ENCODE measurements around the gene NUFIP2.
"Not testable (repeated sequence)": the region's sequence is repeated elsewhere in the genome, so short reads cannot be mapped to it uniquely, and the experiment has no call there.

NUFIP2 gene

DNA sequence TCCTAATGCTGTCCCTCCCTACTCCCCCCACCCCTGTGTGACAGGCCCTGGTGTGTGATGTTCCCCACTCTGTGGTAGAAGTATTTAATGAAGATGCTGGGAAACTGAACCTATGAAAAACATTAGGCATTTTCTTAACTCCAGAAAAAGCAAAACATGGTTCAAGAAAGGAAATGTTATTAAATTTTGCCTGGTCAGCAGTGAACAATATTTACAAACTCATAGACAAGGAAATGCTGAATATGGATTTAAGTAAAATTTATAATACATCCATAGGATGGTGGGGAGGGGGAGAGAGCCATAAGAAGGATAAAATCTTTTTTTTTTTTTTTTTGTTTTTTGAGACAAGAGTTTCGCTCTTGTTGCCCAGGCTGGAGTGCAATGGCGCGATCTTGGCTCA is 58.0 kb downstream of the NUFIP2 start:
- no peak for DNase-seq

DNA sequence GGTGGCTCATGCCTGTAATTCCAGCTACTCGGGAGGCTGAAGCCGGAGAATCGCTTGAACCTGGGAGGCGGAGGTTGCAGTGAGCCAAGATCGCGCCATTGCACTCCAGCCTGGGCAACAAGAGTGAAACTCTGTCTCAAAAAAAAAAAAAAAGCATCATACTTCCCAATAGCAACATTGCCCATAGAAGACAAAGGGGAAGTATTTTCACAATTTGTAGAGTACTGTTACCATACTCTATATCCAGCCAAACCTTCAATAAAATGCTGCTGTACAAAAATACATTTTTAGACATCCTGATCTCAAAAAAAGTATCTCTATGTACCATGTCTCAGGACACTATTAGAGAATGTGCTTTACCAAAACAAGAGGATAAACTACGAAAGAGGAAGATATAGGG is 59.0 kb downstream of the NUFIP2 start:
- DNase-seq, result not testable (repeated sequence)

DNA sequence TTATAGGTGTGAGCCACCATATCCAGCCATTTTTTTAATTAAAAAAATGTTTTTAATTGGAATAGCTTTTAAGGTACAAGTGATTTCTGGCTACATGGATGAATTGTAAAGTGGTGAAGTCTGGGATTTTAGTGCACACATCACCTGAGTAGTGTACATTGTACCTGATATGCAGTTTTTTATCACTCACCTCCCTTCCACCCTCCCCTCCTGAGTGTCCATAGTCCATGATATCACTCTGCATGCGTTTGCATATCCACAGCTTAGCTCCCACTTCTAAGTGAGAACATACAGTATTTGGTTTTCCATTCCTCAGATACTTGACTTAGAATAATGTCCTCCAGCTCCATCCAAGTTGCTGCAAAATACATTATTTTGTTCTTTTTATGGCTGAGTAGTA is 60.6 kb downstream of the NUFIP2 start:
- no peak for DNase-seq

DNA sequence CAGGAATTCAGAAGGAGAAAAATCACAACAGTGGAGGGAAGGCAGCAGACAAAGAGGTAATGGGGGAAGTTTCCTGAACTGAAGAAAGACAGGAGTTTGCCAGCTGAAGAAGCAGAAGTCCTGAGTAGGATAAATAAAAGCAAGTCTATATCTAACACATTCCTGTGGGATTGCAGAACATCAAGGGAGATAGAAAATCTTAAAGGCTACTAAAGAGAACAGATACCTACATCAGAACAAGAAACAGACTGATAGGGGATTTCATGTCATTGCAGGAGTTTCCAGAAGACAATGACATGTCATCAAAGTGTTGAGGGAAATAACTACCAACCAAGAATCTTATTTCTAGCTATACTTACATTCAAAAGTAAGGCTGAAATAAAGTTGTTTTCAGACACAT is 68.6 kb downstream of the NUFIP2 start:
- DNase-seq, result no peak

DNA sequence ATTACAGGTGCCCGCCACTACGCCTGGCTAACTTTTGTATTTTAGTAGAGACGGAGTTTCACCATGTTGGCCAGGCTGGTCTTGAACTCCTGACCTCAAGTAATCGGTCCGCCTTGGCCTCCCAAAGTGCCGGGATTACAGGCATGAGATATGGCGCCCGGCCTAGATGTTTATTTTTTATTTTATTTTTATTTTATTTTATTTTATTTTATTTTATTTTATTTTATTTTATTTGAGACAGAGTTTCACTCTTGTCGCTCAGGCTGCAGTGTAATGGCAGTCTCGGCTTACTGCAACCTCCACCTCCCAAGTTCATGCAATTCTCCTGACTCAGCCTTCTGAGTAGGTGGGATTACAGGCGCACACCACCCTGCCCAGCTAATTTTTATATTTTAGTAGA is 72.6 kb downstream of the NUFIP2 start:
- not testable (repeated sequence) for DNase-seq

DNA sequence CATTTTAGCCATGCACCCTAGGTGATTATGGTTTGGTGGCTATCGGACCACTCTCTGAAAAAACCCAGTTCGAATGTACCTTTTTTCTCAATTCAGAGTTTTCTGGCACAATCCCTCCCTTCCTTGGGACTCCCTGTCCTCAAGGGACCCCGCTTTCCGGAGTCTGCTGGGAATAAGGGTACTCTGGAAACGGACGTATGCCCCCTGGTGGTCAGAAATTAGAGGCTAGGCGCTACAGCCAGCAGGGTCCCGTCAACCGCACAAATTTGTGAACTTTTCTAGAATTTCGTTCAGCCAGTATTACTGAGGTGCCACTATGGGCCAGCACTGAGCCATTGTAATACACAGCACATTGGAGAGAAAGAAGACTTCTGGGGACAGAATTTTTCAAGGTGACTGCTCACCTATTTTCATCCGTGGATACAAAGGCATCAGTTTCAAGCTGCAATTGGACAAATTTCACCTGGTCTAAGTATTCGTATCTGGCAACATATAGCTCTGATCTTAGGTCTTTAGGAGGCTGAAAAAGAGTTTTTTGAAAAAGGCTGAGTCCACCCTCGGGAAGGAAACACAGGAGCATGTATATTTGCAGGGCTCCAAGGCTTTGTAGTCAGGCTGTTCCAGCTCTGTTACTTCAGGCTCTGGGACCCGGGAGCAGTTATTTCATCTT is 74.4 kb downstream of the NUFIP2 start:
- peak; percentile 86 for DNase-seq

DNA sequence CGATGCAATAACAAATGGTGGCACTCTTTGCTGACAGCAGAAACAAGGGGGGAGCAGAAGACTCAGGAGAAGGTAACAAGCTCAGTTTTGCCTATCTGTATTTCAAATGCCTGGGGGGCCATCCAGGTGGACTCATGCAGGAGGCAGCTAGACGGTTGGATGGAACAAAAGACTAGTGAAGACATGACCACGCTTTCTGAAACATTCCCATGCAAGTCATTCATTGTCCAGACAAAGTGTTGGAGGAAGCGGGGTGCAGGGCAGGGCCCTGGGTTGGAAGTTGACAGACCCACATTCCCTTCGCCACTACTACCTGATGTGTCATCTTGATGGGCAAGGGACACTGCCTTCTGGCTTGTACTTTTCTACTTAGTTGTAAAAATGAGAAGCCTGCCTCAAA is 77.1 kb downstream of the NUFIP2 start:
- no peak for DNase-seq

DNA sequence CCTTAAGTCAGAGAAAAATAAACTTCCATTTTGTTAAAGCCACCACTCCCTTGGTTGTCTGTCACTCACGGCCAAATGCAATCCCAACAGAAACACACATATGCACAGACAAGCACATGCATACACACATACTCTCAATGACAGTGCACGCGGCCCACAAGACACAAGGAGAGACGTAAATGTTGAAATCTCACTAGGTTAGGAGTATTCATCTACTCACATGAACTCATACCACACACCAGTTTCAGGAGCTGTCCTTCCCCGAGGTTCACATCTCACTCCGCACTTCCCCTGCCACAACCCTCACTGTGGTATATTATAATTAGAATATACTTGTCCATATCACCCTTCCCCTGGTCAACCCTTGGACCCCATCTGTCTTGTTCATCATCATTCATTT is 77.8 kb downstream of the NUFIP2 start:
- DNase-seq, result no peak

DNA sequence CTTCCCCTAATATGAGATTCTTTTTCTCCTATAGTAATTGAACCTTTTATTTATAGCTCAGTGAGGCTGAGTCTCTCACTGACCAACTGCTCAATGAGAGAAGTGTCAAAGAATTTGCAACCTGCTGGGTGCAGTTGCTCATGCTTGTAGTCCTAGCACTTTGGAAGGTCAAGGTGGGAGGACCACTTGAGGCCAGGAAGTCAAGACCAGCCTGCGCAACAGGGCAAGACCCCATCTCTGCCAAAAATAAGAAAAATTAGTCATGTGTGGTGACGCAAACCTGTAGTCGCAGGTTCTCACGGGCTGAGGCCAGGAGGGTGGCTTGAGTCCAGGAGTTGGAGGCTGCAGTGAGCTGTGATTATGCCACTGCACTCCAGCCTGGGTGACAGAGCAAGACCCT is 78.2 kb downstream of the NUFIP2 start:
- no peak for DNase-seq

DNA sequence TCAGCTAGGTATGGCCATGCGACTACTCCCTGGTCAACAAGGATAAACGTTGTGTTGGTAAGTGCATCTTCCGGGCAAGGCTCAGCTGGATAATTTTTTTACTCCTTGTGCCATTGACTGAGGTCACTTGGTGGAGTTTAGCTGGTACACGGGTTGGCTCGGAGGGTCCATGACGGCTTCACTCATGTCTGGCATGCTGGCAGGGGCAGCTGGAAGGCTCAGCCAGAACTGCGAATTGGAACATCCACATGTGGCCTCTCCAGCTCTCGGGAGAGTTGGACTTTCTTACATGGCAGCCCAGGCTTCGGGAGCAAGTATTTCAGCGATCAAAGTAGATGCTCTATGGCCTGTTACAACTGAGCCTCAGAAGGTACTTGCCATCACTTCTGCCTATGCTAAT is 78.8 kb downstream of the NUFIP2 start:
- no peak for DNase-seq

DNA sequence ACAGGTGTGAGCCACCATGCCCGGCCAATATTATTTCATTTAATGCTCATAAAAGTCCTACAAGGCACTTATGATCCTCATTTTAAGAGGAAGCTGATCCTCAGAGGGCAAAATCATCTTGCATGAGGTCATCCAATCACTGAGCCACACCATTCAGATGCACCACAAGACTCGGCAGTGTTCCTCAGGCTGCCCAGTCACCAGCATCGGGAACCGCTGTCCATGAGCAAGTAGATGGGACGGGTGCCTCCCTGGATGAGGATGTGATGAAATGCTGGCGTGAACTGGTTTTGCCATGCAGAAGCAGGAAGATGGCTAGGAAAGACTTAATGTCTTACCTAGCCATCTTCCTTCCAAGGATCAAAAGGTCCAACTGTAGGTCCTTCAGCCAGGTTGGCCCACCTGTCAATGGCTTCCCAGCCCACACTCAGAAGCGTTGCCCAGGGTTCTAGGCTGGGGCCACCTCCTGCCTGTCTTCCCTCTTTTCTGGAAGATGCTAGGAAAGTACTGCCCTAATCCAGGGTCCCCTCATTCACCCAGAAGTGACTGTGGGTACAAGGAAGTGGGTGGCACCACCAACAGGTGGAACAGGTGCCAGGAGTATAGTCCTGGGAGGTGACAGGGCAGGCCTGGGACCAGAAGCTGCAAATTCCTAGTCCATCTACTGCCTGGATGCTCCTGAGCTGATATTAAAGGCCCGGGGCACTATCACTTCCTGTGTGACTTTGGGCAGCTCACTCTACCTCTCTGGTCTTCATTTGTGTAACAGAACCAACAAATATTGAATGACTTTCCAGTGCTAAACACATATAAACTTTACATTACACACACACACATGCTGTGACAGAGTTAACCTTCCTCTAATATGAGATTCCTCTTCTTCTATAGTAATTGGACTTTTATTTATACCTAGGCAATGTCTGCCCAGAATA is 79.5 kb downstream of the NUFIP2 start:
- DNase-seq, result no peak

DNA sequence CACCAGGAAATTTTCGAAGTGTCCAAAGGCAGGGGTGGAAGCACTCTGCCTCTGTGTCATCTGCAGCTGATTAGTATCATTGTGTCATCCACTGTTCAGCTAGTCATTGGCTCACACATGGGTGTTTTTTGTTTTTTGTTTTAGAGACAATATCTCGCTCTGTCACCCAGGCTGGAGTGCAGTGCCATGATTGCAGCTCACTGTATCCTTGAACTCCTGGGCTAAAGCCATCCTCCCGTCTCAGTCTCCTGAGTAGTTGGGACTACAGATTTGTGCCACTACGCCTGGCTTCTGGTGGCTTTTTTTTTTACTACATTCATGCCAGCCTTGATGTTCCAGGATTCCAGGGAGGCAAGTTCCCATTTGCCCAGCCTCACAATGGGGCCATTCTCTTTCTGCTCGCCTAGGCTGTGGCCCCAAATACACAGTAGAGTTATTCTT is 81.2 kb downstream of the NUFIP2 start:
- DNase-seq, result no peak

DNA sequence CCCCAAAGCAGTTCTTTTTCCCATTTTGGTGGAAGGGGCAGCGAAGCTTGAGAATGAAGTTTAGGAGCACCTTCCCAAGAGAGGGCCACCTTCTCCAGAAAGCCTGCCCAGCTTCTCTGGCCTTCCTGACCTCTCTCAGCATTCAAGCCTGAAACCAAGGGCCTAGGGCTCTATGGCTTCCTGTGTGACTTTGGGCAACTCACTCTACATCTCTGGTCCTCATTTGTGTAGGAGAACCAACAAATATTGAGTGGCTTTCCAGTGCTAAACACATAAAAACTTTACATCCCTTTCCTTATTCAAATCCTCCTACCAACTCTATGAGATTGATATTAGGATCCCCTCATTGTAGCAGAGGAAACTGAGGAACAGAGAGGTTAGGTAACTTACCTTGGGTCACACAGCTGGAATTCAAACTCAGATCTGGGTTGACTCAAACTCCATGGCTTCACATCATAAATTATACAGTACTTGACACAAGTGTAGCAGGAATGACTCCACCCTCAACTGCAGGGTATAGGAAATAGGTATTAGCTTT is 81.8 kb downstream of the NUFIP2 start:
- no peak for DNase-seq

DNA sequence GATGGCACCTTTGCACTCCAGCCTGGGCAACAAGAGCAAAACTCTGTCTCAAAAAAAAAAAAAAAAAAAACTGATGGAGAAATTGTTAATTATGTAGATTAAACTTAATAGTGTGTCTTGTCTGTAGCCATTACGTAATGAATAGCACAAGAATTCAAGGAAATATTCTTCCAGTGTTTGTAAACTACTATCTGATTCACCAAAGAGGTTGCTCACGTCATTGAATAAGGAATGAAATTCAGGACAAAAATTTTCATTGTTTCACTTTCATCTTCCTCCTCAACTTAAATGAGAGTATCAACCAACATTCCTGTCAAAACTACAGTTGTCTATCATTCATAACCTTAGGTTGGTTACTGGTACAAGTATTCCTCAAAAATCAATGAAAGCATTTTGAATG is 83.1 kb downstream of the NUFIP2 start:
- DNase-seq, result no peak

DNA sequence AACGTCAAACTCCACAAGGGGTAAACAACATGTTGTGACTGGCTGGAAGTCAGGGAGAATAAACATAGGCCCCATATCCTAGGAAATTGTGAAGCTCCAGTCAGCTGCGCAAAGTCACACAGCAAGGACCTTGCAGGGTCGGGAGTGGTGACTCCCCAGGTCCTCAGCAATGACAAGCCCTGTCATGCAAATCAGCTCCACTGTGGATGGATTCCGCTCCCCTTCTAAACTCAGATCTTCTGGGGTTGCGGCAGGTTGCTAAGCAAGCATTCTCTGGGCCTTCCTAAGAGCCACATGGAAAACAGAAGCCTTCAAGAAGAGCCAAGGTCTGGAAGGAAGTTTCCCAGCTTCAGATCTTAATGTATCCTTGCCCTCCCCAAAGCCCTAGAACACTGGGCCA is 84.9 kb downstream of the NUFIP2 start:
- no peak for DNase-seq

DNA sequence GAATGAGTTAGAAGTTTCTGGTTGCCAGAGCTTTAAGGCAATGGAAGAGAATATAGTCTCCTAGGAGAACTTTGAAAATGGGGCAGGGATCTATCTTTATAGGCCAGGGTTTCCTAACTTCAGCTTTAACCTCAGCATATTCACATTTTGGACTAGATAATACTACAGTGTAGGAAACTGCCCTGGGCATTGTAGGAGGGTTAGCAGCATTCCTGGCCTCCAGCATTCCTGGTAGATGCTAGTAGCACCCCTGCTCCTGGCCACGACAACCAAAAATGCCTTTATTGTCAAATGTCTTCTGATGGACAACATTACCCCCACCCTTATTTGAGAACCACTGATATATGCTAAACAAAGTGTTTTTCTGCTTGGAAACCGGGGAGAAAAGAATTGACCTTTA is 86.0 kb downstream of the NUFIP2 start:
- no peak for DNase-seq
